ENCODE results near the gene LOXL4.

GRCh38 chr10:98270073-98270740 lies 2.2 kb upstream of the LOXL4 start:
- TF ChIP-seq POLR2A (IDR thresholded peaks at IDR 0.05), result no peak
- no peak for TF ChIP-seq CTCF (IDR thresholded peaks at IDR 0.05)
